SK-N-SH treated with all-trans-retinoic acid at 6 μM for 48 hours (cell line): Measurements from ENCODE around the gene STAC3.
A peak's percentile ranks its signal among the peaks of the same experiment; 100 is the strongest.

ENCODE experiments used
- ATAC-seq: fragments of 200-7000 bp; cut with Tn5 transposase; 3 replicates; pipeline ENCODE4 v1.9.1; 2020; ENCODE audit warnings: mild to moderate bottlenecking, moderate library complexity
- ARNTL ChIP-seq: fragments of 450-650 bp; formaldehyde crosslinking; IDR thresholded peaks from 2 replicates; pipeline ENCODE4 v1.5.0; 2020; ENCODE audit warnings: low read depth, mild to moderate bottlenecking, moderate library complexity, borderline replicate concordance
- BACH2 ChIP-seq: fragments of 250-450 bp; sonication (Bioruptor Pico); IDR thresholded peaks from 2 replicates; pipeline ENCODE4 v1.9.0; 2021; ENCODE audit warnings: mild to moderate bottlenecking, borderline replicate concordance
- CSDC2 ChIP-seq: fragments of 250-450 bp; sonication (Bioruptor Pico); IDR thresholded peaks from 2 replicates; pipeline ENCODE4 v1.5.0; 2020; ENCODE audit warnings: mild to moderate bottlenecking, moderate library complexity
- ESRRG ChIP-seq: fragments of 250-450 bp; sonication (Bioruptor Pico); IDR thresholded peaks from 2 replicates; pipeline ENCODE4 v1.6.1; 2021; ENCODE audit warnings: mild to moderate bottlenecking
- GLIS3 ChIP-seq: fragments of 250-450 bp; sonication (Bioruptor Pico); IDR thresholded peaks from 2 replicates; pipeline ENCODE4 v1.5.0; 2020; ENCODE audit warnings: mild to moderate bottlenecking, moderate library complexity
- ISL1 ChIP-seq: fragments of 250-450 bp; sonication (Bioruptor Pico); IDR thresholded peaks from 2 replicates; pipeline ENCODE4 v2.1.2; 2022; ENCODE audit warnings: mild to moderate bottlenecking, moderate library complexity
- PPARA ChIP-seq: fragments of 250-450 bp; sonication (Bioruptor Pico); IDR thresholded peaks from 2 replicates; pipeline ENCODE4 v1.5.0; 2020; ENCODE audit warnings: mild to moderate bottlenecking, borderline replicate concordance
- RARB ChIP-seq: fragments of 250-450 bp; sonication (Bioruptor Pico); IDR thresholded peaks from 2 replicates; pipeline ENCODE4 v1.8.0; 2021; ENCODE audit warnings: mild to moderate bottlenecking, moderate library complexity
- SNAI2 ChIP-seq: fragments of 250-450 bp; sonication (Bioruptor Pico); IDR thresholded peaks from 2 replicates; pipeline ENCODE4 v1.5.0; 2020; ENCODE audit warnings: mild to moderate bottlenecking, moderate library complexity
- TOX ChIP-seq: fragments of 250-450 bp; sonication (Bioruptor Pico); IDR thresholded peaks from 2 replicates; pipeline ENCODE4 v1.8.0; 2021; ENCODE audit warnings: mild to moderate bottlenecking, moderate library complexity, borderline replicate concordance
- ZFP3 ChIP-seq: fragments of 250-450 bp; sonication (Bioruptor Pico); IDR thresholded peaks from 2 replicates; pipeline ENCODE4 v1.5.0; 2020; ENCODE audit warnings: mild to moderate bottlenecking, moderate library complexity
- ZFP30 ChIP-seq: fragments of 450-650 bp; formaldehyde crosslinking; IDR thresholded peaks from 2 replicates; pipeline ENCODE4 v1.5.0; 2022; ENCODE audit warnings: mild to moderate bottlenecking, moderate library complexity
- ZNF565 ChIP-seq: fragments of 450-650 bp; formaldehyde crosslinking; conservative IDR thresholded peaks from 2 replicates; pipeline ENCODE4 v1.5.0; 2020; ENCODE audit warnings: low read depth, mild to moderate bottlenecking, moderate library complexity
- ZNF70 ChIP-seq: fragments of 450-650 bp; formaldehyde crosslinking; IDR thresholded peaks from 2 replicates; pipeline ENCODE4 v1.5.0; 2020; ENCODE audit warnings: mild to moderate bottlenecking, moderate library complexity
- ZNF8 ChIP-seq: fragments of 450-650 bp; formaldehyde crosslinking; IDR thresholded peaks from 2 replicates; pipeline ENCODE4 v1.5.0; 2020; ENCODE audit warnings: mild to moderate bottlenecking, moderate library complexity
- TF ChIP-seq, protein P1 (sequence below): fragments of 250-450 bp; sonication (Bioruptor Pico); IDR thresholded peaks from 2 replicates; pipeline ENCODE4 v1.5.1; 2021; ENCODE audit warnings: mild to moderate bottlenecking, moderate library complexity
- TF ChIP-seq, protein P2 (sequence below): fragments of 250-450 bp; sonication (Bioruptor Pico); IDR thresholded peaks from 2 replicates; pipeline ENCODE4 v1.5.1; 2020; ENCODE audit warnings: low read depth, mild to moderate bottlenecking, moderate library complexity
- TF ChIP-seq, protein P3 (sequence below): fragments of 250-450 bp; sonication (Bioruptor Pico); IDR thresholded peaks from 2 replicates; pipeline ENCODE4 v1.5.0; 2020; ENCODE audit warnings: mild to moderate bottlenecking, moderate library complexity
- TF ChIP-seq, protein P4 (sequence below): fragments of 250-450 bp; sonication (Bioruptor Pico); IDR thresholded peaks from 2 replicates; pipeline ENCODE4 v1.8.0; 2020; ENCODE audit warnings: mild to moderate bottlenecking, moderate library complexity, borderline replicate concordance
- TF ChIP-seq, protein P5 (sequence below): fragments of 250-450 bp; sonication (Bioruptor Pico); IDR thresholded peaks from 2 replicates; pipeline ENCODE4 v1.8.0; 2021; ENCODE audit warnings: low read depth, mild to moderate bottlenecking, moderate library complexity, borderline replicate concordance

STAC3 gene

DNA sequence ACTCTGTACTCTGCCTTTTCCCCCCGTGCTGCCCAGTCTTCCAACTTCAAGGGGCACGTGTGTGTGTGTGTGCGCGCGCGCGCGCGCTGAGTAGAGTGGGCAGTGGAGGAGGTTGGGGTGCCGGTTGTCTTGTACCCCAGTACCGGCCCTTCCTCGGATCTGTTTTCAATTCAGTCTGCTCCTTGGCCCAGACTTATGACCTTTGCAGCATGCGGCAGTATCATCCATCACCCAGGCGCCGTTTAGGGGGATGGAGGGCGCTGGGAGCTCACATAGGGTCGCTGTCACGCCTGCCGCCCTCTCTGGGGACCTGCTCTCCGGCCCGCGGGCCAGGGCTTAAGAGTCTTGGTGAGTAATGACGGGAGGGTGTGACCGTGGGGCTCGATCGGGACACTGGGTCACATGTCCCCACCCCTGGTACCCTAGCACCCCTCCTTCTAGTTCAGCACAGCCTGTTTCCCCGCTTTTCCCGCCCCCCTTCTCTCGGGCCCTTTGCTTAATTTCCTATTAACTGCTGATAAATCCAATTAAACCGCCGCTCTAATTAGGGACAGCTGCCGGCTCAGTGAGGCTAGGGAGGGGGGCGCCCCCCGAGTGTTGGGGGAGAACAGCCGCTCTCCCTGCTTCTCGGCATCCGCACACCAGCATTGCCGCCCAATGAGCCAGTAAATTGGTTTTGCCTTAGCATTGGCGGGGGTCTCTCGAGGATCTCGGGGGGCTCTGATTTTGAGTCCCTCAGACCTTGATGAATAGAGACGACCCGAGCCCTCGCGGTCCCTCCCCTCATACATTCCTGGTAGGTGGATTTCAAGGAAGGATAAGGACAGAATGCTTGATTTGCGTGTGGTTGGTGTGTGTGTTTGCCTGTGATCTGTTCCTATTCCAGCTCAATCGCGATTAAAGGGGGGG lies 9.3 kb downstream of the STAC3 start:
- no peak for TF ChIP-seq SNAI2
- TF ChIP-seq ZNF565 (CRISPR knock-in tag) = no peak
- no peak for TF ChIP-seq ZNF8 (CRISPR knock-in tag)
- no peak for TF ChIP-seq GLIS3 (CRISPR knock-in tag)
- TF ChIP-seq, protein P1, sequence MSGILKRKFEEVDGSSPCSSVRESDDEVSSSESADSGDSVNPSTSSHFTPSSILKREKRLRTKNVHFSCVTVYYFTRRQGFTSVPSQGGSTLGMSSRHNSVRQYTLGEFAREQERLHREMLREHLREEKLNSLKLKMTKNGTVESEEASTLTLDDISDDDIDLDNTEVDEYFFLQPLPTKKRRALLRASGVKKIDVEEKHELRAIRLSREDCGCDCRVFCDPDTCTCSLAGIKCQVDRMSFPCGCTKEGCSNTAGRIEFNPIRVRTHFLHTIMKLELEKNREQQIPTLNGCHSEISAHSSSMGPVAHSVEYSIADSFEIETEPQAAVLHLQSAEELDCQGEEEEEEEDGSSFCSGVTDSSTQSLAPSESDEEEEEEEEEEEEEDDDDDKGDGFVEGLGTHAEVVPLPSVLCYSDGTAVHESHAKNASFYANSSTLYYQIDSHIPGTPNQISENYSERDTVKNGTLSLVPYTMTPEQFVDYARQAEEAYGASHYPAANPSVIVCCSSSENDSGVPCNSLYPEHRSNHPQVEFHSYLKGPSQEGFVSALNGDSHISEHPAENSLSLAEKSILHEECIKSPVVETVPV (CRISPR knock-in tag) = no peak
- no peak for TF ChIP-seq ZFP3 (CRISPR knock-in tag)
- TF ChIP-seq ESRRG (CRISPR knock-in tag) = no peak
- TF ChIP-seq ARNTL (CRISPR knock-in tag) = no peak
- no peak for TF ChIP-seq ISL1 (CRISPR knock-in tag)
- TF ChIP-seq ZFP30 (CRISPR knock-in tag) = no peak
- no peak for TF ChIP-seq BACH2 (CRISPR knock-in tag)
- TF ChIP-seq, protein P2, sequence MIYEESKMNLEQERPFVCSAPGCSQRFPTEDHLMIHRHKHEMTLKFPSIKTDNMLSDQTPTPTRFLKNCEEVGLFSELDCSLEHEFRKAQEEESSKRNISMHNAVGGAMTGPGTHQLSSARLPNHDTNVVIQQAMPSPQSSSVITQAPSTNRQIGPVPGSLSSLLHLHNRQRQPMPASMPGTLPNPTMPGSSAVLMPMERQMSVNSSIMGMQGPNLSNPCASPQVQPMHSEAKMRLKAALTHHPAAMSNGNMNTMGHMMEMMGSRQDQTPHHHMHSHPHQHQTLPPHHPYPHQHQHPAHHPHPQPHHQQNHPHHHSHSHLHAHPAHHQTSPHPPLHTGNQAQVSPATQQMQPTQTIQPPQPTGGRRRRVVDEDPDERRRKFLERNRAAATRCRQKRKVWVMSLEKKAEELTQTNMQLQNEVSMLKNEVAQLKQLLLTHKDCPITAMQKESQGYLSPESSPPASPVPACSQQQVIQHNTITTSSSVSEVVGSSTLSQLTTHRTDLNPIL (CRISPR knock-in tag) = no peak
- TF ChIP-seq PPARA (CRISPR knock-in tag) = no peak
- TF ChIP-seq, protein P3, sequence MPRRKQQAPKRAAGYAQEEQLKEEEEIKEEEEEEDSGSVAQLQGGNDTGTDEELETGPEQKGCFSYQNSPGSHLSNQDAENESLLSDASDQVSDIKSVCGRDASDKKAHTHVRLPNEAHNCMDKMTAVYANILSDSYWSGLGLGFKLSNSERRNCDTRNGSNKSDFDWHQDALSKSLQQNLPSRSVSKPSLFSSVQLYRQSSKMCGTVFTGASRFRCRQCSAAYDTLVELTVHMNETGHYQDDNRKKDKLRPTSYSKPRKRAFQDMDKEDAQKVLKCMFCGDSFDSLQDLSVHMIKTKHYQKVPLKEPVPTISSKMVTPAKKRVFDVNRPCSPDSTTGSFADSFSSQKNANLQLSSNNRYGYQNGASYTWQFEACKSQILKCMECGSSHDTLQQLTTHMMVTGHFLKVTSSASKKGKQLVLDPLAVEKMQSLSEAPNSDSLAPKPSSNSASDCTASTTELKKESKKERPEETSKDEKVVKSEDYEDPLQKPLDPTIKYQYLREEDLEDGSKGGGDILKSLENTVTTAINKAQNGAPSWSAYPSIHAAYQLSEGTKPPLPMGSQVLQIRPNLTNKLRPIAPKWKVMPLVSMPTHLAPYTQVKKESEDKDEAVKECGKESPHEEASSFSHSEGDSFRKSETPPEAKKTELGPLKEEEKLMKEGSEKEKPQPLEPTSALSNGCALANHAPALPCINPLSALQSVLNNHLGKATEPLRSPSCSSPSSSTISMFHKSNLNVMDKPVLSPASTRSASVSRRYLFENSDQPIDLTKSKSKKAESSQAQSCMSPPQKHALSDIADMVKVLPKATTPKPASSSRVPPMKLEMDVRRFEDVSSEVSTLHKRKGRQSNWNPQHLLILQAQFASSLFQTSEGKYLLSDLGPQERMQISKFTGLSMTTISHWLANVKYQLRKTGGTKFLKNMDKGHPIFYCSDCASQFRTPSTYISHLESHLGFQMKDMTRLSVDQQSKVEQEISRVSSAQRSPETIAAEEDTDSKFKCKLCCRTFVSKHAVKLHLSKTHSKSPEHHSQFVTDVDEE (CRISPR knock-in tag) = no peak
- no peak for TF ChIP-seq ZNF70 (CRISPR knock-in tag)
- TF ChIP-seq, protein P4, sequence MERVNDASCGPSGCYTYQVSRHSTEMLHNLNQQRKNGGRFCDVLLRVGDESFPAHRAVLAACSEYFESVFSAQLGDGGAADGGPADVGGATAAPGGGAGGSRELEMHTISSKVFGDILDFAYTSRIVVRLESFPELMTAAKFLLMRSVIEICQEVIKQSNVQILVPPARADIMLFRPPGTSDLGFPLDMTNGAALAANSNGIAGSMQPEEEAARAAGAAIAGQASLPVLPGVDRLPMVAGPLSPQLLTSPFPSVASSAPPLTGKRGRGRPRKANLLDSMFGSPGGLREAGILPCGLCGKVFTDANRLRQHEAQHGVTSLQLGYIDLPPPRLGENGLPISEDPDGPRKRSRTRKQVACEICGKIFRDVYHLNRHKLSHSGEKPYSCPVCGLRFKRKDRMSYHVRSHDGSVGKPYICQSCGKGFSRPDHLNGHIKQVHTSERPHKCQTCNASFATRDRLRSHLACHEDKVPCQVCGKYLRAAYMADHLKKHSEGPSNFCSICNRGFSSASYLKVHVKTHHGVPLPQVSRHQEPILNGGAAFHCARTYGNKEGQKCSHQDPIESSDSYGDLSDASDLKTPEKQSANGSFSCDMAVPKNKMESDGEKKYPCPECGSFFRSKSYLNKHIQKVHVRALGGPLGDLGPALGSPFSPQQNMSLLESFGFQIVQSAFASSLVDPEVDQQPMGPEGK (CRISPR knock-in tag) = no peak
- TF ChIP-seq, protein P5, sequence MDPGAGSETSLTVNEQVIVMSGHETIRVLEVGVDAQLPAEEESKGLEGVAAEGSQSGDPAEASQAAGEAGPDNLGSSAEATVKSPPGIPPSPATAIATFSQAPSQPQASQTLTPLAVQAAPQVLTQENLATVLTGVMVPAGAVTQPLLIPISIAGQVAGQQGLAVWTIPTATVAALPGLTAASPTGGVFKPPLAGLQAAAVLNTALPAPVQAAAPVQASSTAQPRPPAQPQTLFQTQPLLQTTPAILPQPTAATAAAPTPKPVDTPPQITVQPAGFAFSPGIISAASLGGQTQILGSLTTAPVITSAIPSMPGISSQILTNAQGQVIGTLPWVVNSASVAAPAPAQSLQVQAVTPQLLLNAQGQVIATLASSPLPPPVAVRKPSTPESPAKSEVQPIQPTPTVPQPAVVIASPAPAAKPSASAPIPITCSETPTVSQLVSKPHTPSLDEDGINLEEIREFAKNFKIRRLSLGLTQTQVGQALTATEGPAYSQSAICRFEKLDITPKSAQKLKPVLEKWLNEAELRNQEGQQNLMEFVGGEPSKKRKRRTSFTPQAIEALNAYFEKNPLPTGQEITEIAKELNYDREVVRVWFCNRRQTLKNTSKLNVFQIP (CRISPR knock-in tag) = no peak
- TF ChIP-seq CSDC2 = no peak
- TF ChIP-seq RARB (CRISPR knock-in tag) = no peak
- no peak for TF ChIP-seq TOX (CRISPR knock-in tag)
- ATAC-seq = peak; percentile 1; the same call in 2 of the 3 replicates

DNA sequence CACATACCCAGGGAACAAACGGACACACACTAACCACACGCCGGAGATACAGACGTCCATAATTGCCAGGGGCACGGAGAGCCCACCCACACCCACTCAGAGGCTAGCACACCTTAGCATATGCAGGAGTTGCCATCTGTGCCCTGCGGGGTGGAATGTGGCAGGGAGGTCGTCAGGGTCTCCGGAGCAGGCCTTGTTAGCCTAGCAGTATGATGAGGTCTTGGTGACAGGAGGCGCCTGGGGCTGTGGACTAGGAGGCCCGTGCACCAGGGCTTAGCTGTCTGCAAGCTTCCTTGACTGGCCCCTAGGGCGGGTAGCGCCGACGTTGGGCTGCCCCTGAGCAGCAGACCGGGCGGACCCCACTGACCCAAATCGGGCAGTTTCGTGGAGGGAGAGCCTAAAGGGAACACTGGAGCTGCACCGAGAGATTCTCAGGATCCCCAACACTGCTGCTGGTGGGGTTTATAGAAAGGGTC lies 10.0 kb downstream of the STAC3 start:
- TF ChIP-seq CSDC2 (no peak), ZFP30 (CRISPR knock-in tag) (no peak), ZFP3 (CRISPR knock-in tag) (no peak), GLIS3 (CRISPR knock-in tag) (no peak), ZNF8 (CRISPR knock-in tag) (no peak), ESRRG (CRISPR knock-in tag) (no peak), PPARA (CRISPR knock-in tag) (no peak), ARNTL (CRISPR knock-in tag) (no peak), BACH2 (CRISPR knock-in tag) (no peak)
- TF ChIP-seq, protein P5 (CRISPR knock-in tag) = no peak
- TF ChIP-seq, protein P1 (CRISPR knock-in tag) = no peak
- TF ChIP-seq, all 23 proteins: peak for 0
- peak; percentile 27 for ATAC-seq
